ENCODE data around the gene CNTN1.

- TF ChIP-seq JUNB (CRISPR knock-in tag; conservative IDR thresholded peaks at IDR 0.05) (no peak), FOXM1 (IDR thresholded peaks at IDR 0.05; ENCODE audit: low read depth) (no peak), FOXM1 (CRISPR knock-in tag; IDR thresholded peaks at IDR 0.05; ENCODE audit: low read depth) (no peak), ETS1 (conservative IDR thresholded peaks at IDR 0.05; ENCODE audit: control insufficient read depth, low read depth, low read length) (no peak), MNT (conservative IDR thresholded peaks at IDR 0.05) (no peak), NFIC (IDR thresholded peaks at IDR 0.05) (no peak), TAF1 (IDR thresholded peaks at IDR 0.05; ENCODE audit: control insufficient read depth, extremely low read depth, insufficient read depth, low read length, severe bottlenecking) (no peak), USF2 (CRISPR knock-in tag; IDR thresholded peaks at IDR 0.05) (no peak), BRF2 (IDR thresholded peaks at IDR 0.05; ENCODE audit: borderline replicate concordance, insufficient read depth, insufficient read length) (no peak), NR2C2 (CRISPR knock-in tag; IDR thresholded peaks at IDR 0.05) (no peak), NR2C2 (tag; IDR thresholded peaks at IDR 0.05) (no peak), POLR2AphosphoS5 (IDR thresholded peaks at IDR 0.05; ENCODE audit: control insufficient read depth, insufficient read depth, low read depth, low read length) (no peak), IRF2 (CRISPR knock-in tag; IDR thresholded peaks at IDR 0.05) (no peak)
Observed at GRCh38 chr12:40644708-40645107, 47.5 kb upstream of the CNTN1 start.
